Epithelial cell of proximal tubule (primary cell): ENCODE measurements around the gene FSD2. TPM values are rescaled to one million over a fixed set of nuclear protein-coding genes. Genes with fewer than 3 reads are reported as not detected.

Experiments used
- DNase-seq: peaks from one replicate; pipeline ENCODE4 v3.0.0-alpha.2; 2011; ENCODE audit warnings: low read depth
- H3K4me3 ChIP-seq: 2 replicates; pipeline ENCODE4 v1.5.1; 2011; ENCODE audit warnings: low read depth, mild to moderate bottlenecking, low read length
- CTCF ChIP-seq: conservative IDR thresholded peaks from 2 replicates; pipeline ENCODE4 v1.5.1; 2012; ENCODE audit warnings: low read depth, mild to moderate bottlenecking, low read length
- total RNA-seq: library from RNA; depleted of rRNA; stranded (reverse); fragments of >200 nt; gene quantifications from 2 replicates; pipeline ENCODE4 v1.2.3, GENCODE V29; 2015

The FSD2 gene
- total RNA-seq, 1 donor from 2014 or later, result not detected

GRCh38 chr15:82763361-82764116 lies 42.3 kb downstream of the FSD2 start:
- no peak for TF ChIP-seq CTCF
- H3K4me3 ChIP-seq, result no peak overlapping the region
- DNase-seq, result no peak

- peak overlapping the region; percentile 69 for H3K4me3 ChIP-seq
- no peak for DNase-seq
- no peak for TF ChIP-seq CTCF
Observed at GRCh38 chr15:82751308-82751707, 54.6 kb downstream of the FSD2 start.

GRCh38 chr15:82750831-82751180 lies 55.1 kb downstream of the FSD2 start:
- H3K4me3 ChIP-seq, result peak overlapping the region; percentile 69
- peak; percentile 22 for TF ChIP-seq CTCF
- no peak for DNase-seq

GRCh38 chr15:82749951-82750830 lies 55.7 kb downstream of the FSD2 start:
- H3K4me3 ChIP-seq, result peak overlapping the region; percentile 69
- no peak for TF ChIP-seq CTCF
- peak; percentile 80 for DNase-seq

GRCh38 chr15:82748315-82748714 lies 57.6 kb downstream of the FSD2 start:
- no peak for DNase-seq
- H3K4me3 ChIP-seq, result no peak overlapping the region
- no peak for TF ChIP-seq CTCF

- DNase-seq, result no peak
- no peak overlapping the region for H3K4me3 ChIP-seq
- TF ChIP-seq CTCF, result no peak
Observed at GRCh38 chr15:82743810-82744209, 62.1 kb downstream of the FSD2 start.
